T-helper 1 cell treated with Interleukin-12 subunit alpha and Interleukin-12 subunit beta and Interleukin-4 antibody, amounts not matched to agents 30 ng/mL and 1 ng/mL, for 36 hours (primary cell): ENCODE measurements around the gene HBM. TPM values are rescaled to one million over a fixed set of nuclear protein-coding genes. Genes with fewer than 3 reads are reported as not detected.
"Not testable (repeated sequence)": the region's sequence is repeated elsewhere in the genome, so short reads cannot be mapped to it uniquely, and the experiment has no call there.

ENCODE experiments used
- intact Hi-C: fragments of 100-400 bp; cut with micrococcal nuclease; formaldehyde crosslinking; loops from one replicate; pipeline ENCODE4 v1.15.1; 2024
- total RNA-seq: library from RNA; stranded (reverse); gene quantifications from 2 replicates; pipeline ENCODE4 v1.2.3, GENCODE V29; 2022

Gene HBM
- not detected in 2 replicates for total RNA-seq

GRCh38 chr16:165539-166374, at the start of gene HBM:
TSS of gene HBM (plus strand) at chr16:165978. CDS start at chr16:165998, 20 bp downstream.
- intact Hi-C loops = loop anchor here (5.0 kb wide), 1 partner anchor 58 kb away; no protein-coding TSS in a partner anchor

GRCh38 chr16:116015-116414, 49.8 kb upstream of the HBM start:
- intact Hi-C loops = no loop called here

- intact Hi-C loops = loop anchor here (1.0 kb wide), 2 partner anchors 64 to 245 kb away; no protein-coding TSS in a partner anchor
Measured at GRCh38 chr16:117379-118365, 48.1 kb upstream of the HBM start.

GRCh38 chr16:118857-119256, 46.9 kb upstream of the HBM start:
- intact Hi-C loops = no loop called here

- intact Hi-C loops = no loop called here
Measured at GRCh38 chr16:119295-119694, 46.5 kb upstream of the HBM start.

GRCh38 chr16:119835-120491, 45.8 kb upstream of the HBM start:
- intact Hi-C loops = no loop called here

- intact Hi-C loops = no loop called here
Measured at GRCh38 chr16:120756-121155, 45.0 kb upstream of the HBM start.

GRCh38 chr16:122361-122760, 43.4 kb upstream of the HBM start:
- intact Hi-C loops = no loop called here

- intact Hi-C loops = not testable (repeated sequence)
Measured at GRCh38 chr16:123558-124350, 42.0 kb upstream of the HBM start.

GRCh38 chr16:125011-125410, 40.8 kb upstream of the HBM start:
- intact Hi-C loops = no loop called here

GRCh38 chr16:129075-129474, 36.7 kb upstream of the HBM start:
- intact Hi-C loops = no loop called here

- intact Hi-C loops = no loop called here
Measured at GRCh38 chr16:130533-131173, 35.1 kb upstream of the HBM start.

GRCh38 chr16:132120-132519, 33.7 kb upstream of the HBM start:
- intact Hi-C loops = no loop called here

GRCh38 chr16:133716-134115, 32.1 kb upstream of the HBM start:
- intact Hi-C loops = no loop called here

GRCh38 chr16:138049-138417, 27.7 kb upstream of the HBM start:
- intact Hi-C loops = loop anchor here (1.0 to 5.0 kb wide), 8 partner anchors 17 to 451 kb away; partner anchors contain the start of genes AXIN1, CAPN15, FAM234A and HBQ1

GRCh38 chr16:140175-140857, 25.5 kb upstream of the HBM start:
- intact Hi-C loops = no loop called here

- intact Hi-C loops = no loop called here
Measured at GRCh38 chr16:142405-142967, 23.3 kb upstream of the HBM start.

GRCh38 chr16:143047-143446, 22.7 kb upstream of the HBM start:
- intact Hi-C loops = no loop called here

- intact Hi-C loops = no loop called here
Measured at GRCh38 chr16:143456-143855, 22.3 kb upstream of the HBM start.
